Epidermal melanocyte (primary cell): ENCODE results near the gene ZCCHC8.
"Not testable (repeated sequence)": the region's sequence is repeated elsewhere in the genome, so short reads cannot be mapped to it uniquely, and the experiment has no call there.

Experiments
- DNase-seq: peaks from one replicate; pipeline ENCODE4 v3.0.0; 2011; ENCODE audit warnings: low spot score; ENCODE audit not compliant: insufficient read length

ZCCHC8 gene

DNA sequence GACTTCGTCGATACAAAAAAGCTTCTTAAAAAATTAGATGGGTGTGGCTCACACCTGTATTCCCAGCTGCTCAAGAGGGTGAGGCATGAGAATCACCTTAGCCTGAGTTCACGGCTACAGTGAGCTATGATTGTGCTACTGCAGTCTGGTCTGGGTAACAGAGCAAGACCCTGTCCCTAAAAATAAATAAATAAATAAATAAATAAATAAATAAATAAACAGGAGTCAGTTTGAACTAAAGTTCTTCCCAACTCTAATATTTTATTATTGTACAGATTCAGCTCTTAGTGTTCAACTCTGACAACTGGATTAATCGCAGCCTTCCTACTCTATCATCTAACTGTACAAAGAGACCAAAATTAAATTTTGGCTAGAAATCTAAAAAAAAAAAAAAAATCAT, 65.5 kb downstream of the ZCCHC8 start:
- DNase-seq: no peak

DNA sequence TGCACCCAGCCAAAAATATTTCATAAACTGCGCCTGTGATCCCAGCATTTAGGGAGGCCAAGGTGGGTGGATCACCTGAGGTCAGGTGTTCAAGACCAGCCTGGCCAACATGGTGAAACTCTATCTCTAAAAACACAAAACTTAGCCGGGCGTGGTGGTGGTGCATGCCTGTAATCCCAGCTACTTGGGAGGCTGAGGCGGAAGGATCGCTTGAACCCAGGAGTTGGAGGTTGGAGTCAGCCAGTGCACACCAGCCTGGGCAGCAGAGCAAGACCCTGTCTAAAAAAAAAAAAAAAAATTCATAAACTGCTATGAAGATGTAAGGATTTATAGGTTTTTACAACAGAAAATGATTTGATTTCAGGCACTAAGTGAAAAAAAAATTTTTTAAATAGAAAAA, 71.7 kb downstream of the ZCCHC8 start:
- not testable (repeated sequence) for DNase-seq

DNA sequence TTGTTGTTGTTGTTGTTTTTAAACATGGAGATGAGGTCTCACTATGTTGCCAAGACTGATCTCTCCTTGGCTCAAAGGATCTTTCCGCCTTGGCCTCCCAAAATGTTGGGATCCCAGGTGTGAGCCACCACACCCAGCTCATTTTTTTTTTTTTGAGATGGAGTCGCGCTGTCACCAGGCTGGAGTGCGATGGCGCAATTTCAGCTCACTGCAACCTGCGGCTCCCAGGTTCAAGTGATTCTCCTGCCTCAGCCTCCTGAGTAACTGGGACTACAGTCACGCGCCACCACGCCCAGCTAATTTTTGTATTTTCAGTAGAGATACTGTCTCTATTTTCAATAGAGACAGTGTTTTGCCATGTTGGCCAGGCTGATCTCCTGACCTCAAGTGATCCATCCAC, 73.3 kb downstream of the ZCCHC8 start:
- DNase-seq: no peak

DNA sequence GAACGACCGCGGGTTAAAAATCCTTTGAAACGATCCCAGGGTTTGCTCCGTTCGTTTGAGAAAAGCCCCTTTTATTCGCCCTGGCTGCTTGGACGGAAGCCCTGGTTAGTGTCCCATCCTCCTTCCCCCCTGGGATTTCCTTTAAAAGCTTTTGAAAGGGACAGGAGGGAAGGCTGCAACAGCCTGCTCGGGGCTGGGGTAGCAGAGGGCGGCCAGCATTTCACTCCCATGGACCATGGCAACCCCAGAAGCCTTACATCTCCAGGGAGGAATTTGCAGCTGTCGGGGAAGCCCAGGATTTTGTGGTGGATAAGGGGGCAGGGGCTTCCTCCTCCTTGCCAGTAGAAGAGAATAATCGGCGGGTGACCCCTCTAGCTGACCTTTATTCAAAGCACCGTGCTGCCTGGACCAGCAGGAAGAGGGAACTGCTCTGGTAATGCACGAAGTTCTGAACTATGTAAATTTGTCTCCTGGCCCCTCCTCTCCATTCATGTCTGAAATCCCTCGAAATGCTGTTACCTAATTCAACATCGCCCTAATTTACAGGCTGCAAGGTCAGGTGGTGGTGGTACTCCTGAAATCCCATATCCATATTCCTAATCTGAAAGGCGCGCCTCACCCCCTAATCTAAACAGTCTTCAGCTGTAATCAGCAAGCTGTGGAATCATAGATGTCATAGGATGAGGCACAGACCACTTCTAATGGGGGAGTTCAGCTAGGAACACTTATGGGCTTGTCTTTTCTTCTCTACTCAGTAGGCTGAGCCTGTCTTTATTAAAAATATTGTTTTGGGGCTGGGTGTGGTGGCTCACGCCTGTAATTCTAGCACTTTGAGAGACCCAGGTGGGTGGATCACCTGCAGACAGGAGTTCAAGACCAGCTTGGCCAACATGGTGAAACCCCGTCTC, 77.2 kb downstream of the ZCCHC8 start:
- no peak for DNase-seq

DNA sequence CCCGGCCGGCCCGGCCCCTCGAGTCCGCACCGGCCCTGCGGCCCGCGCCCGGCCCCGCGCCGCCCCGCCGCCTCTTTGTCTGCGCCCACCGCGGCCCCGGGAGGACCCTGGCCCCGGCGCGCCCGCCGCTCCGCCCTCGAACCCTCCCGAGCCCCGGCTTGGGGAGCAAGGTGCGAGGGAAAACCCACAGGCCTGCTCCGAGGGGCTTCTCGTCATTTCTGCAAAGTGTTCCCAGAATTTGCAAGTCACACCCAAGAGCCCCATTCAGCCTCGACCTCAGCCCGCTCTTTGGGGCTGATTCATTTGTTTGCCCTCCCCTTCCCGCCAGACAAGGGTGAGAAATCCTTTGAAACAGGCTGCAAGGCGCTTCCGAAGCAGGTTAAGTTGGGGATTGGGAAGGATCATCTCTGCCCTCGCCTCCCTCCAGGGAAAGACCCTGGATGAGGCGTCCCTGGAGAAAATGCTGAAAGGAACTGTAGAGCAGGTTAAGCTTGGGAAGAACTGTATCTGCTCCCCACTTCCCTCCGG, 77.9 kb downstream of the ZCCHC8 start:
- DNase-seq: no peak

DNA sequence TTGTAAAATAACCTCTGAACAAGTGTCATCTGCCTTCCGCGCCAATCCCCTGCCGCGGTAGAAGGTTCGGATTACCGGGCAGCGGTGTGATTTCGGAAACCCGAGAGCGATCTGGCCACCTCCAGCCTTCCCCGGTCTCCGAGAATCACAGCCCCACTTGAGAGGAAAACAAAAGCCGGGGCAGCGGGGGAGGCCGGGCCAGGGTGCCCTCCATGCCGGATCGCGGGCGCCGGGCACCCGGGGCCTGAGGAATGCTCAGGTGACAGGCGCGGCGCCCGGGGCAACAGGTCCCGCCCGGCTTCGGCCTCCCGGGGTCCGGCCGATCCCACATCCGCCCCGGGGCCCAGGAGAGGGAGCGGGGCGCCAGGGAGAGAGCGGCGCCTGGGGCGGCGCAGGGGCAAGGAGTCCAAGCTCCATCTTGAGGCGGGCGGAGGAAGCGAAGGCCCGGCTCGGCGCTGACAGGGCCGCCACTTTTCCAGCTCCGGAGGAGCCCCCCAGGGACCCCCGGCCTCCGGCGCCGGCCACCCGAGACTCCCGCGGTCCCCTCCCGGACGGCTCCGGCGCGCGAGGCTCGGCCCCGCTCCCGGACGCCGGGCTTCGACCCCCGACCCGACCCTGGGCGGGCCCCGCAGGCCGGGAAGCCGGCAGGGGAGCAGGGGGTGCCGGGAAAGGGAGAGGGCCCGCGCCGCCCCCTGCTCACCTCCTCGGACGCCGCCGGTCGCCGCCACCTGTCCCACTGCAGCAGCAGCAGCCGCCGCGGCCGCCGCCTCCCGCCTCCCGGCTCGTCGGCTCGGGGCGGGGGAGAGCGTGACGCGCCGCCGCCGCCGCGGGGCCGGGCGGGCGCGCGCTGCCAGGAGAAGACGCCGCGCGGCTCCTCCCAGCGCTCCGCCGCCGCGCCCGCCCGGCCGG, 78.7 kb downstream of the ZCCHC8 start, which contains the start of gene CLIP1:
TSS of gene CLIP1 (minus strand) at position 849 of the 909 bp plus-strand sequence. CDS start 42,217 bp downstream, outside the sequence.
- DNase-seq: peak; percentile 47
